H1 (cell line): Measurements from ENCODE around the gene NEK11. TPM values are rescaled to one million over a fixed set of nuclear protein-coding genes. Genes with fewer than 3 reads are reported as not detected.

ENCODE experiments used
- CTCF ChIA-PET: fragments of 300-600 bp; sonication (Branson Sonifier 250); formaldehyde crosslinking; loops from one replicate; lab custom pipeline; 2021; ENCODE audit not compliant: partially characterized antibody; lab: Charles Lee
- POLR2A ChIA-PET: fragments of 300-600 bp; sonication (Branson Sonifier 250); formaldehyde crosslinking; loops from one replicate; lab custom pipeline; 2021; ENCODE audit warnings: inconsistent platforms; ENCODE audit not compliant: partially characterized antibody; lab: Charles Lee
- DNase-seq, 2 experiments: peaks; one replicate each; pipeline versions ENCODE4 v3.0.0 to v3.0.0-alpha.2; 2010 to 2022; ENCODE audit warnings: low spot score in 2 of 2, low read depth in 1 of 2, mixed read lengths in 1 of 2
- FAIRE-seq: peaks from 2 replicates; lab custom pipeline; 2011; peaks lifted over from hg19 to GRCh38; lab: Jason Lieb, UNC
- H2AFZ ChIP-seq: 2 replicates; pipeline ENCODE4 v1.8.1; 2012; ENCODE audit warnings: low read length, inconsistent platforms
- H2AK5ac ChIP-seq: 2 replicates; pipeline ENCODE4 v1.6.1; 2013; ENCODE audit warnings: low read depth, low read length
- H2BK120ac ChIP-seq: replicated peaks from 2 replicates; pipeline ENCODE3; 2013; ENCODE audit warnings: low read depth, low read length, inconsistent platforms
- H2BK12ac ChIP-seq: 2 replicates; pipeline ENCODE4 v1.6.1; 2013; ENCODE audit warnings: low read depth, low read length
- H2BK15ac ChIP-seq: 2 replicates; pipeline ENCODE4 v1.6.1; 2013; ENCODE audit warnings: low read length
- H2BK20ac ChIP-seq: 2 replicates; pipeline ENCODE4 v1.6.1; 2013; ENCODE audit warnings: low read length
- H2BK5ac ChIP-seq: 2 replicates; pipeline ENCODE4 v1.6.1; 2013; ENCODE audit warnings: low read depth, low read length
- H3K14ac ChIP-seq: 2 replicates; pipeline ENCODE4 v1.6.1; 2013; ENCODE audit warnings: inconsistent platforms; ENCODE audit not compliant: insufficient read length
- H3K18ac ChIP-seq: 2 replicates; pipeline ENCODE4 v1.6.1; 2013; ENCODE audit warnings: low read length; ENCODE audit errors: extremely low read depth
- H3K23ac ChIP-seq: 2 replicates; pipeline ENCODE4 v1.6.1; 2013; ENCODE audit warnings: inconsistent platforms; ENCODE audit not compliant: insufficient read length
- H3K23me2 ChIP-seq: 2 replicates; pipeline ENCODE4 v1.6.1; 2013; ENCODE audit warnings: low read depth, low read length
- H3K27ac ChIP-seq: 2 replicates; pipeline ENCODE4 v1.6.1; 2011; ENCODE audit warnings: low read depth, low read length, inconsistent platforms
- H3K27me3 ChIP-seq, 4 experiments: replicated peaks in 1 of 4; 1 replicate in 1 of 4; 2 replicates in 3 of 4; pipeline versions ENCODE4 v1.6.1 to v1.8.1; 2011 to 2013; ENCODE audit warnings: low read length in 3 of 4, mild to moderate bottlenecking in 3 of 4, inconsistent platforms in 2 of 4, mixed read lengths in 2 of 4, moderate library complexity in 1 of 4; ENCODE audit not compliant: control insufficient read depth in 3 of 4, insufficient read depth in 3 of 4; ENCODE audit errors: extremely low read depth in 1 of 4
- H3K36me3 ChIP-seq, 4 experiments: 2 replicates each; pipeline versions ENCODE4 v1.6.1 to v1.8.1; 2011 to 2013; ENCODE audit warnings: mild to moderate bottlenecking in 4 of 4, low read length in 3 of 4, moderate library complexity in 2 of 4, control low read depth in 1 of 4, inconsistent platforms in 1 of 4; ENCODE audit not compliant: insufficient read depth in 4 of 4, control insufficient read depth in 2 of 4
- H3K4ac ChIP-seq: replicated peaks from 2 replicates; pipeline ENCODE3; 2013; ENCODE audit warnings: low read length, low read depth, mixed read lengths, inconsistent platforms; ENCODE audit not compliant: insufficient read length
- H3K4me1 ChIP-seq, 4 experiments: replicated peaks in 1 of 4; 1 replicate in 1 of 4; 2 replicates in 3 of 4; pipeline versions ENCODE4 v1.6.1 to v1.8.1; 2011 to 2013; ENCODE audit warnings: low read length in 3 of 4, inconsistent platforms in 2 of 4, mixed read lengths in 1 of 4; ENCODE audit not compliant: insufficient read depth in 4 of 4, control insufficient read depth in 3 of 4
- H3K4me2 ChIP-seq, 2 experiments: 2 replicates each; pipeline versions ENCODE4 v1.6.1 to v1.8.1; 2011 to 2013; ENCODE audit warnings: low read depth in 2 of 2, low read length in 2 of 2, control low read depth in 1 of 2, inconsistent platforms in 1 of 2, mild to moderate bottlenecking in 1 of 2; ENCODE audit not compliant: insufficient read depth in 1 of 2
- H3K4me3 ChIP-seq, 4 experiments: fragments of 200-600, 300-600 bp in 1 of 4; sonication (generic), shearing (Covaris generic), sonication (Bioruptor Twin) in 1 of 4; 2 replicates each; pipeline versions ENCODE4 v1.5.1 to v1.8.1; 2011 to 2016; ENCODE audit warnings: low read length in 4 of 4, low read depth in 3 of 4, control low read depth in 2 of 4, inconsistent platforms in 2 of 4, mild to moderate bottlenecking in 2 of 4, mixed read lengths in 1 of 4, moderate library complexity in 1 of 4; ENCODE audit not compliant: insufficient read depth in 2 of 4; ENCODE audit errors: extremely low read depth in 1 of 4
- H3K56ac ChIP-seq: replicated peaks from 2 replicates; pipeline ENCODE3; 2013; ENCODE audit warnings: low read depth, mild to moderate bottlenecking, mixed read lengths, low read length, inconsistent platforms; ENCODE audit not compliant: insufficient read length
- H3K79me1 ChIP-seq: 2 replicates; pipeline ENCODE4 v1.6.1; 2013; ENCODE audit warnings: low read depth, low read length, control low read depth
- H3K79me2 ChIP-seq, 2 experiments: 2 replicates each; pipeline versions ENCODE4 v1.6.1 to v1.8.1; 2012 to 2013; ENCODE audit warnings: low read length in 2 of 2, mild to moderate bottlenecking in 2 of 2, inconsistent platforms in 1 of 2; ENCODE audit not compliant: insufficient read depth in 2 of 2, control insufficient read depth in 1 of 2
- H3K9ac ChIP-seq, 4 experiments: replicated peaks in 1 of 4; 1 replicate in 1 of 4; 2 replicates in 3 of 4; pipeline versions ENCODE4 v1.6.1 to v1.8.1; 2011 to 2013; ENCODE audit warnings: low read depth in 3 of 4, low read length in 3 of 4, control low read depth in 2 of 4, mild to moderate bottlenecking in 2 of 4, moderate library complexity in 2 of 4, inconsistent platforms in 1 of 4; ENCODE audit errors: extremely low read depth in 1 of 4
- H3K9me3 ChIP-seq, 2 experiments: 2 replicates each; pipeline versions ENCODE4 v1.6.1 to v1.8.1; 2012 to 2013; ENCODE audit warnings: mild to moderate bottlenecking in 2 of 2, moderate library complexity in 2 of 2, control low read depth in 1 of 2, inconsistent platforms in 1 of 2, low read depth in 1 of 2, low read length in 1 of 2, mixed read lengths in 1 of 2; ENCODE audit not compliant: insufficient read depth in 2 of 2
- H4K20me1 ChIP-seq, 2 experiments: replicated peaks in 1 of 2; 2 replicates each; pipeline versions ENCODE3 to v1.8.1; 2011 to 2013; ENCODE audit warnings: inconsistent platforms in 2 of 2, low read length in 2 of 2, mild to moderate bottlenecking in 1 of 2; ENCODE audit not compliant: insufficient read depth in 2 of 2, control insufficient read depth in 1 of 2
- H4K5ac ChIP-seq: 2 replicates; pipeline ENCODE4 v1.6.1; 2013; ENCODE audit warnings: low read length, low read depth, mixed read lengths, inconsistent platforms; ENCODE audit not compliant: insufficient read length
- H4K8ac ChIP-seq: 2 replicates; pipeline ENCODE4 v1.8.0; 2013; ENCODE audit warnings: mild to moderate bottlenecking, moderate library complexity, low read length, inconsistent platforms; ENCODE audit not compliant: insufficient read depth; ENCODE audit errors: extremely low read depth
- H4K91ac ChIP-seq: replicated peaks from 2 replicates; pipeline ENCODE3; 2013; ENCODE audit warnings: low read length, mixed read lengths, inconsistent platforms; ENCODE audit not compliant: insufficient read length
- ASH2L ChIP-seq: fragments of 200-600, 300-600 bp; sonication (generic); IDR thresholded peaks from one replicate; pipeline ENCODE4 v1.7.1; 2017; ENCODE audit warnings: low read length
- BACH1 ChIP-seq: IDR thresholded peaks from 2 replicates; pipeline ENCODE4 v1.6.1; 2012; ENCODE audit warnings: low read length, improper control_type of control experiment
- BCL11A ChIP-seq, 2 experiments: IDR thresholded peaks; one replicate each; pipeline ENCODE4 v1.6.1; 2011; ENCODE audit warnings: low read depth in 2 of 2, low read length in 2 of 2, mild to moderate bottlenecking in 2 of 2
- BRCA1 ChIP-seq: IDR thresholded peaks from 2 replicates; pipeline ENCODE4 v1.6.1; 2012; ENCODE audit warnings: low read depth, low read length, improper control_type of control experiment
- CBX5 ChIP-seq: fragments of 300-800, 300-1000 bp; sonication (generic); IDR thresholded peaks from 2 replicates; pipeline ENCODE4 v1.7.1; 2016; ENCODE audit warnings: antibody characterized with exemption, low read length, low read depth
- CEBPB ChIP-seq: IDR thresholded peaks from 2 replicates; pipeline ENCODE4 v1.6.1; 2012; ENCODE audit warnings: low read depth, low read length
- CHD1 ChIP-seq: IDR thresholded peaks from 2 replicates; pipeline ENCODE4 v1.6.1; 2012; ENCODE audit warnings: low read depth, low read length, improper control_type of control experiment
- GABPA ChIP-seq: IDR thresholded peaks from 2 replicates; pipeline ENCODE4 v1.6.1; 2011; ENCODE audit warnings: mild to moderate bottlenecking, low read length, moderate library complexity, borderline replicate concordance; ENCODE audit not compliant: insufficient read depth
- HDAC2 ChIP-seq, 2 experiments: fragments of 300-600 bp in 1 of 2; sonication (generic) in 1 of 2; IDR thresholded peaks; 2 replicates each; pipeline ENCODE4 v1.6.1; 2011 to 2012; ENCODE audit warnings: low read depth in 2 of 2, low read length in 2 of 2, mild to moderate bottlenecking in 2 of 2, moderate library complexity in 2 of 2, borderline replicate concordance in 1 of 2, inconsistent platforms in 1 of 2
- NANOG ChIP-seq: IDR thresholded peaks from 2 replicates; pipeline ENCODE4 v1.6.1; 2011; ENCODE audit warnings: low read length, low read depth, mild to moderate bottlenecking, inconsistent platforms; ENCODE audit not compliant: insufficient read depth, poor library complexity, severe bottlenecking
- NRF1 ChIP-seq: IDR thresholded peaks from 2 replicates; pipeline ENCODE4 v1.6.1; 2011; ENCODE audit warnings: mild to moderate bottlenecking, low read depth, low read length, improper control_type of control experiment
- POLR2AphosphoS5 ChIP-seq: IDR thresholded peaks from 2 replicates; pipeline ENCODE4 v1.6.1; 2011; ENCODE audit warnings: low read depth, low read length
- RBBP5 ChIP-seq: IDR thresholded peaks from 2 replicates; pipeline ENCODE4 v1.7.1; 2012; ENCODE audit warnings: low read depth, mild to moderate bottlenecking, inconsistent platforms, low read length, moderate library complexity, borderline replicate concordance
- RFX5 ChIP-seq: IDR thresholded peaks from 2 replicates; pipeline ENCODE4 v1.6.1; 2011; ENCODE audit warnings: low read depth, low read length, improper control_type of control experiment, borderline replicate concordance
- SAP30 ChIP-seq: fragments of 300-600 bp; sonication (generic); IDR thresholded peaks from 2 replicates; pipeline ENCODE4 v1.7.1; 2012; ENCODE audit warnings: low read length, moderate library complexity, mild to moderate bottlenecking, inconsistent platforms; ENCODE audit not compliant: insufficient read depth, insufficient replicate concordance
- WGBS, 2 experiments: shearing (Covaris generic) in 1 of 2; methylation state at CpG; one replicate each; pipeline versions ENCODE4 v1.1.6 to v1.1.7; 2013 to 2015; ENCODE audit warnings: low lambda C conversion rate in 2 of 2, mixed read lengths in 2 of 2, inconsistent platforms in 1 of 2, low coverage in 1 of 2, missing lambda C conversion rate in 1 of 2; ENCODE audit not compliant: insufficient replicate concordance in 2 of 2, insufficient coverage in 1 of 2, insufficient read length in 1 of 2; ENCODE audit errors: extremely low coverage in 1 of 2, missing lambda C conversion rate in 1 of 2; 5-methylcytosine and 5-hydroxymethylcytosine counted together
- polyA plus RNA-seq, 7 experiments: library from polyadenylated mRNA; depleted of rRNA in 3 of 7; stranded (reverse) in 5 of 7; unstranded in 2 of 7; fragments of >200 nt in 5 of 7; fragments of 200-250 nt in 2 of 7; gene quantifications; 1 replicate in 5 of 7; 2 replicates in 1 of 7; 4 replicates in 1 of 7; pipeline versions ENCODE4 v1.2.1 to v1.2.3, GENCODE V29; 2011 to 2013; ENCODE audit warnings: missing spikeins in 2 of 7, mixed read lengths in 2 of 7
- total RNA-seq: library from RNA; stranded (reverse); fragmentation: NEBNext Ultra II Directional; extraction: Animal tissue kit (Norgen Biotek cat#: 25700); gene quantifications from 2 replicates; pipeline ENCODE4 v1.2.1, GENCODE V29; 2021

NEK11 gene
- total and polyA plus RNA-seq, 2 of the 8 experiments (the other 6 are each of a cell fraction or from before 2014, with no cell fraction given): 0.60 TPM; not detected in 1

DNA sequence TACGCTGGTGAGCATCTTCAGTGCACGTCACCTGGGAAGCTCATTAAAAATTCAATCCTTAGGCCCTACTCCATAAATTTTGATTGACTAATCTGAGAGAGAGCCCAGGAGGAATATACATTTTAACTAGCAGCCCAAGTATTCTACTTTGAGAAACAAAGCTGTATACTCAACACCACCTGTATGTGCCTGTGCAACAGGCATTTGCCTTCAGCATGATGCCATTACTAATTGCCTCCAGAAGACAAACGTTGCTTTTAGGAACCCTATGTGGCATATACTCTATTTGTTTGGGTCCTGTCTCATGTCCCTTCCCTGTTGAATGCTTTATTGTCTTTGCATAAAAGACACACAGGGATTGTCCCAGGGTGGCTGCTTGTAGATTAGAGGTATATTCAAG is 7.7 kb upstream of the NEK11 start:
- H3K14ac ChIP-seq: no peak overlapping the region
- CTCF ChIA-PET: interaction anchor here (0.7 kb wide), 1 partner anchor 126 kb away, joined by 3 read pairs; no protein-coding TSS in a partner anchor
- TF ChIP-seq CEBPB (no peak), NANOG (no peak), BACH1 (no peak), CBX5 (no peak), POLR2AphosphoS5 (no peak), BRCA1 (no peak), GABPA (no peak), RBBP5 (no peak), ASH2L (no peak), NRF1 (no peak), CHD1 (no peak), BCL11A (IDR thresholded peaks at IDR 0.05; ENCODE audit: low read depth in 2 of 2, low read length in 2 of 2) (no peak), SAP30 (no peak), HDAC2 (IDR thresholded peaks at IDR 0.05; ENCODE audit: borderline replicate concordance in 1 of 2, low read depth in 2 of 2, low read length in 2 of 2) (no peak), RFX5 (no peak)

More for the DNA sequence above, 7.7 kb upstream of the NEK11 start:
- Histone ChIP-seq H4K20me1 (peaks cover 0 to 4% of the 10 kb centered on the region in 2 experiments), H3K4me3 (no peak overlapping the region), H2BK12ac (no peak overlapping the region), H3K4me1 (no peaks in the 10 kb centered on the region), H2AFZ (no peak overlapping the region), H4K91ac (no peak overlapping the region), H3K4ac (no peak overlapping the region), H2BK15ac (no peak overlapping the region), H2BK20ac (no peak overlapping the region), H3K23me2 (no peaks in the 10 kb centered on the region), H3K9me3 (no peaks in the 10 kb centered on the region), H4K5ac (no peak overlapping the region), H3K79me1 (no peaks in the 10 kb centered on the region), H3K36me3 (peaks cover 3 to 34% (median 16%) of the 10 kb centered on the region in 4 experiments; a peak in 7 of 8 replicates), H3K9ac (no peak overlapping the region), H3K27ac (no peak overlapping the region), H3K23ac (no peak overlapping the region), H3K79me2 (no peaks in the 10 kb centered on the region), H2BK5ac (no peak overlapping the region), H2BK120ac (no peak overlapping the region), H4K8ac (no peak overlapping the region), H2AK5ac (no peak overlapping the region), H3K18ac (no peak overlapping the region), H3K27me3 (no peaks in the 10 kb centered on the region), H3K4me2 (no peak overlapping the region), H3K56ac (no peak overlapping the region)
- FAIRE-seq (no peak), DNase-seq (no peak)
- WGBS, 2 experiments: 82% methylated on average over 3 of the region's 3 CpGs; no CpG with 5 or more reads in 1 of the 2 experiments
- POLR2A ChIA-PET: interaction anchor here (1.3 kb wide), 1 partner anchor 12 kb away, joined by 3 read pairs; no protein-coding TSS in a partner anchor
